ENCODE measurements around the gene SLC22A14. TPM values are rescaled to one million over a fixed set of nuclear protein-coding genes. Genes with fewer than 3 reads are reported as not detected.

Gene SLC22A14
- total RNA-seq, 4 donors from 2014 or later = not detected

GRCh38 chr3:38327335-38328009 lies 45.4 kb downstream of the SLC22A14 start:
- TF ChIP-seq, protein P1, sequence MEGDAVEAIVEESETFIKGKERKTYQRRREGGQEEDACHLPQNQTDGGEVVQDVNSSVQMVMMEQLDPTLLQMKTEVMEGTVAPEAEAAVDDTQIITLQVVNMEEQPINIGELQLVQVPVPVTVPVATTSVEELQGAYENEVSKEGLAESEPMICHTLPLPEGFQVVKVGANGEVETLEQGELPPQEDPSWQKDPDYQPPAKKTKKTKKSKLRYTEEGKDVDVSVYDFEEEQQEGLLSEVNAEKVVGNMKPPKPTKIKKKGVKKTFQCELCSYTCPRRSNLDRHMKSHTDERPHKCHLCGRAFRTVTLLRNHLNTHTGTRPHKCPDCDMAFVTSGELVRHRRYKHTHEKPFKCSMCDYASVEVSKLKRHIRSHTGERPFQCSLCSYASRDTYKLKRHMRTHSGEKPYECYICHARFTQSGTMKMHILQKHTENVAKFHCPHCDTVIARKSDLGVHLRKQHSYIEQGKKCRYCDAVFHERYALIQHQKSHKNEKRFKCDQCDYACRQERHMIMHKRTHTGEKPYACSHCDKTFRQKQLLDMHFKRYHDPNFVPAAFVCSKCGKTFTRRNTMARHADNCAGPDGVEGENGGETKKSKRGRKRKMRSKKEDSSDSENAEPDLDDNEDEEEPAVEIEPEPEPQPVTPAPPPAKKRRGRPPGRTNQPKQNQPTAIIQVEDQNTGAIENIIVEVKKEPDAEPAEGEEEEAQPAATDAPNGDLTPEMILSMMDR (IDR thresholded peaks at IDR 0.05; ENCODE audit: low read depth) = no peak

DNA sequence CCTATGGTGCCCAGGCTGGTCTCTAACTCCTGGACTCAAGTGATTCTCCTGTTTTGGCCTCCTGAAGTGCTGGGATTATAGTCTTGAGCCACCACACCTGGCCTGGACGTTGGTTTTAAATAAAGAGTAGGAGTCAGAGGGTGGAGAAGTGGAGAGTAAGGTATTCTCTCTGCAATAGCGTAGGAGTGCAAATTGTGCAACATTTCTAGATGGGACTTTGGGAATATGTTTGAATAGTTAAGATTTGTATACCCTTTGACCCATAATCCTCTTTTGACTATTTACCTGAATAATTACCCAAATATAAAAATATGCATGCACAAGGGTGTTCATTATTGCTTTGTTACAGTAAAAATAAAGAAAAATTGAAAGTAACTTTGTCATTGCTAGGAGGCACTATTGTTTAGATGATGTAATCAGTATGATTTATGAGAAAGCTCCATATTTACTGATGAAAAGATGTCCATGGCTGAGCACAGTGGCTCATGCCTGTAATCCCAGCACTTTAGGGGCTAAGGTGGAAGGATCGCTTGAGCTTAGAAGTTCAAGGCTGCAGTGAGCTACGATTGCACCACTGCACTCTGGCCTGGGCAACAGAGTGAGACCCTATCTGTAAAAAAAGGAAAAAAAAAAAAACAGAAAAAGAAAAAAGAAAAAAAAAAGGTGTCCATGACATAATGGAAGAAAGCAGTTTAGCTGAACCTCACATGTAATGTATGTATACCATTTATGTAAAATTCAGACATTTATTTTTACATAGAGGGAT lies 49.3 kb downstream of the SLC22A14 start:
- TF ChIP-seq, protein P1 (IDR thresholded peaks at IDR 0.05; ENCODE audit: low read depth) = no peak

- TF ChIP-seq, protein P1 (IDR thresholded peaks at IDR 0.05; ENCODE audit: low read depth) = no peak
These were observed 50.1 kb downstream of the SLC22A14 start for GRCh38 chr3:38332201-38332600.

GRCh38 chr3:38334142-38335055 lies 52.3 kb downstream of the SLC22A14 start:
- TF ChIP-seq, protein P1 (IDR thresholded peaks at IDR 0.05; ENCODE audit: low read depth) = no peak

DNA sequence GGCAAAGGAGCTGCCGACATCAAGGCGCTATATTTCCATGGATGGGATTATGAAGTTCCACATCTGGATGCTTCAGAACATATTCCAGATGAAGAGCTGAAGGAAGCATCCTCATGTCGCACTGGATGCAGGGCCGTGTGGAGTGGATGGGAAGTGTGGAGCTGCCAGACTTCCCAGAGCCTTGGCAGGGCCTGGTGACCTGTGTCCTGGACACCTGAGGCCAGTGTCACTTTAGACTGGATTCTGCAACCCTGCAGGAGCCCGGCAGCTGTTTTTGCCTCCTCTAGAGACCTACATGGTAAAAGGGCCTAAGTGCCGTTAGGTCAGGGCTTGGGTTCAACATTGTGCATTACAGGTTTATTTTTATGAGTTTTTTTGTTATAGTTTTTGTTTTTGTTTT lies 53.2 kb downstream of the SLC22A14 start:
- TF ChIP-seq, protein P1 (IDR thresholded peaks at IDR 0.05; ENCODE audit: low read depth) = no peak

GRCh38 chr3:38337703-38338102 lies 55.6 kb downstream of the SLC22A14 start:
- TF ChIP-seq, protein P1 (IDR thresholded peaks at IDR 0.05; ENCODE audit: low read depth) = no peak

Measured in subcutaneous adipose tissue (tissue), 4 donors.